A549 (cell line): ENCODE results near the gene RPL13A. TPM values are rescaled to one million over a fixed set of nuclear protein-coding genes. Genes with fewer than 3 reads are reported as not detected.

Experiments used
- ATAC-seq, 2 experiments: fragments of 200-7000 bp in 1 of 2; fragments of >200 bp in 1 of 2; cut with Nextera tagmentation in 1 of 2; cut with Tn5 transposase in 1 of 2; 3 replicates each; pipeline versions ENCODE4 v1.8.0 to v1.9.1; 2018 to 2020; ENCODE audit warnings: mild to moderate bottlenecking in 1 of 2, moderate library complexity in 1 of 2
- CTCF ChIA-PET: fragments of 300-600 bp; sonication (Branson Sonifier 250); formaldehyde crosslinking; extraction: SDS; loops from one replicate; lab custom pipeline; 2021; ENCODE audit warnings: antibody characterized with exemption, inconsistent platforms; lab: Yijun Ruan, JAX
- POLR2A ChIA-PET: fragments of 350-600 bp; formaldehyde crosslinking; extraction: SDS; loops from one replicate; lab custom pipeline; 2021; ENCODE audit warnings: antibody characterized with exemption, inconsistent platforms; lab: Yijun Ruan, JAX
- DNase-seq, 2 experiments: peaks; one replicate each; pipeline versions ENCODE4 v3.0.0 to v3.0.0-alpha.2; 2011 to 2016; ENCODE audit warnings: low read depth in 1 of 2, low spot score in 1 of 2
- FAIRE-seq: peaks from 2 replicates; lab custom pipeline; 2011; peaks lifted over from hg19 to GRCh38; lab: Jason Lieb, UNC
- H3K27ac ChIP-seq, 2 experiments: fragments of >200 bp; sonication (Bioruptor Twin); formaldehyde crosslinking; 3 replicates each; pipeline ENCODE4 v1.5.1; 2016 to 2017
- H3K4me1 ChIP-seq: fragments of >200 bp; sonication (Bioruptor Twin); formaldehyde crosslinking; 3 replicates; pipeline ENCODE4 v1.6.1; 2016
- H3K4me2 ChIP-seq: fragments of >200 bp; sonication (Bioruptor Twin); formaldehyde crosslinking; 3 replicates; pipeline ENCODE4 v1.6.1; 2016
- H3K4me3 ChIP-seq: fragments of >200 bp; sonication (Bioruptor Twin); formaldehyde crosslinking; 3 replicates; pipeline ENCODE4 v1.5.1; 2016
- H3K9me3 ChIP-seq: fragments of >200 bp; sonication (Bioruptor Twin); formaldehyde crosslinking; 3 replicates; pipeline ENCODE4 v1.6.1; 2016
- CEBPB ChIP-seq, 2 experiments: fragments of >200 bp in 1 of 2; sonication (Bioruptor Twin) in 1 of 2; formaldehyde crosslinking in 1 of 2; IDR thresholded peaks; 2 replicates each; pipeline ENCODE4 v1.6.1; 2012 to 2016
- EHMT2 ChIP-seq: fragments of 200-600 bp; sonication (generic); IDR thresholded peaks from 2 replicates; pipeline ENCODE4 v1.6.1; 2016; ENCODE audit warnings: antibody characterized with exemption, low read depth, mild to moderate bottlenecking, moderate library complexity
- EP300 ChIP-seq, 2 experiments: fragments of >200 bp; sonication (Bioruptor Twin); formaldehyde crosslinking; IDR thresholded peaks; 2 replicates in 1 of 2; 3 replicates in 1 of 2; pipeline ENCODE4 v1.6.1; 2016 to 2017
- FOSB ChIP-seq: fragments of 250-450 bp; sonication (Bioruptor Pico); IDR thresholded peaks from 2 replicates; pipeline ENCODE4 v1.5.0; 2020; ENCODE audit warnings: mild to moderate bottlenecking, moderate library complexity
- FOXS1 ChIP-seq: fragments of 250-450 bp; sonication (Bioruptor Pico); IDR thresholded peaks from 2 replicates; pipeline ENCODE4 v1.5.0; 2020; ENCODE audit warnings: mild to moderate bottlenecking, moderate library complexity
- HOXA7 ChIP-seq: fragments of 250-450 bp; sonication (Bioruptor Pico); IDR thresholded peaks from 2 replicates; pipeline ENCODE4 v1.5.0; 2020; ENCODE audit warnings: mild to moderate bottlenecking, moderate library complexity
- HOXB5 ChIP-seq: fragments of 250-450 bp; sonication (Bioruptor Pico); IDR thresholded peaks from 2 replicates; pipeline ENCODE4 v1.5.0; 2020; ENCODE audit warnings: mild to moderate bottlenecking, moderate library complexity
- MAFK ChIP-seq: fragments of 450-650 bp; IDR thresholded peaks from 2 replicates; pipeline ENCODE4 v1.6.1; 2014; ENCODE audit not compliant: partially characterized antibody
- NFE2L2 ChIP-seq: fragments of 150-350 bp; conservative IDR thresholded peaks from 2 replicates; pipeline ENCODE4 v1.6.1; 2014; ENCODE audit warnings: low read length
- NR3C1 ChIP-seq: fragments of >200 bp; sonication (Bioruptor Twin); formaldehyde crosslinking; IDR thresholded peaks from 3 replicates; pipeline ENCODE4 v1.6.1; 2017
- RAD21 ChIP-seq, 2 experiments: fragments of >200 bp in 1 of 2; sonication (Bioruptor Twin) in 1 of 2; formaldehyde crosslinking in 1 of 2; IDR thresholded peaks in 1 of 2; conservative IDR thresholded peaks in 1 of 2; 2 replicates in 1 of 2; 3 replicates in 1 of 2; pipeline ENCODE4 v1.6.1; 2012 to 2018; ENCODE audit warnings: inconsistent platforms in 1 of 2
- RCOR1 ChIP-seq: fragments of 150-350 bp; IDR thresholded peaks from 2 replicates; pipeline ENCODE4 v1.6.1; 2014; ENCODE audit warnings: antibody characterized with exemption, low read length, low read depth
- RFX5 ChIP-seq: fragments of 450-650 bp; IDR thresholded peaks from 2 replicates; pipeline ENCODE4 v1.7.1; 2014; ENCODE audit warnings: antibody characterized with exemption, mild to moderate bottlenecking, moderate library complexity
- TFCP2L1 ChIP-seq: fragments of 250-450 bp; sonication (Bioruptor Pico); IDR thresholded peaks from 2 replicates; pipeline ENCODE4 v1.5.0; 2021; ENCODE audit warnings: mild to moderate bottlenecking
- TP53 ChIP-seq: fragments of 250-450 bp; sonication (Bioruptor Pico); IDR thresholded peaks from 2 replicates; pipeline ENCODE4 v1.5.0; 2021; ENCODE audit warnings: mild to moderate bottlenecking, moderate library complexity
- ZC3H11A ChIP-seq: fragments of 450-650 bp; IDR thresholded peaks from 2 replicates; pipeline ENCODE4 v1.6.1; 2014; ENCODE audit warnings: antibody characterized with exemption, mild to moderate bottlenecking
- ZFP36 ChIP-seq: fragments of 450-650 bp; IDR thresholded peaks from 2 replicates; pipeline ENCODE4 v1.6.1; 2014; ENCODE audit warnings: borderline replicate concordance; ENCODE audit not compliant: partially characterized antibody
- ZNF302 ChIP-seq: fragments of 250-450 bp; sonication (Bioruptor Pico); IDR thresholded peaks from 2 replicates; pipeline ENCODE4 v1.9.0; 2021; ENCODE audit warnings: inconsistent platforms, mild to moderate bottlenecking, moderate library complexity
- WGBS: methylation state at CpG from one replicate; pipeline ENCODE4 v1.1.6; 2017; ENCODE audit errors: missing lambda C conversion rate; 5-methylcytosine and 5-hydroxymethylcytosine counted together
- polyA plus RNA-seq, 4 experiments: library from polyadenylated mRNA; depleted of rRNA in 3 of 4; stranded (reverse); fragments of >200 nt; fragmentation: RNase III in 1 of 4; extraction: RNeasy Plus Mini Kit Qiagen cat#74134 plus additional on column Dnase treatment in 1 of 4; gene quantifications; 2 replicates in 3 of 4; 3 replicates in 1 of 4; pipeline ENCODE4 v1.2.3, GENCODE V29; 2011 to 2017
- TF ChIP-seq, protein P1 (sequence below): fragments of 250-450 bp; sonication (Bioruptor Pico); IDR thresholded peaks from 2 replicates; pipeline ENCODE4 v1.5.0; 2020; ENCODE audit warnings: low read depth, mild to moderate bottlenecking, moderate library complexity

The RPL13A gene
- polyA plus RNA-seq, 2 of the 4 experiments (the other 2 are of a cell fraction): 3,595 to 5,410 TPM

DNA sequence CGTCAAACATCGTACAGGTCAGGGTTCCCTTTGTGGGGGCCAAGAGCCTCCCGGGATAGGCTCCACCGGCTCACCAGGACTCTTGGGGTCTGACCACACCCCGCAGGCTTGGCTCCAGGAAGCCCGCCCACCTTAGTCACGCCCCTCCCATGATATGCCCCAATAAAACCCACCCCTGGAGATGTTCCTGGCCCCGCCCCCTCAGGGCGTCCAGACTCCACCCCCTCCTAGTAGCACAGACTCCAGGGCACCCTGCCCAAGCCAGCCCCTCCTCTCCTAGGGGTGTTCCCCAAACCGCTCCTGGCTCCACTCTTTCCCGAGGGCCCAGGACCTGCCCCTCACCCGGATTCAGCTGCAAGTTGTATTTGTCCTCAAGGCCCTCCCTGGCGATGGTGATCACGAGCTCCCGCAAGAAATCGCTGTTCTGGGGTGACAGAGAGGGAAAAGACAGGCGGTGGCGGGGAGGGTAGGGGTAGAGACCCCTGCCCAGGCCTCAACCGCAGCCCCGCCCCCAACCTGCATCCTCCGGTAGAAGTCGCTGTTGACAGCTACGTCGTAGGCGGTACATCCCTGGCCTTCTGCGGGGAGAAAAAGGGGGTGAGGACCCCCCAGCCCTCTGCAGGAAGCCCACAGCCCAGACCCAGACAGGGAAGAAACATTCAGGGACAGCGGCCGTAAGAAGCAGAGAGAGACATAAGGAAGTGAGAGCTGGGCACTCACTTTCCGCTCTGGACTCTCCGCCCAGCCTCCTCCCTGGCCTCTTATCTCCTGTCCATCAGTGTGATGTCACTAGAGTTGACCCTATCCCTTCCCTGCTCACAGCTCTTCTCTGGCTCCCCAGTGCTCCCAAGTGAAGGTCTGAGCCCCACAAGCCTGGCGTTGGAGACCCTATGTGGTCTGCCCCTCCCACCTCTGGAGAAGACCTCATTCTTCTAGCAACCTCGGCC, 39.6 kb upstream of the RPL13A start:
- Histone ChIP-seq H3K9me3 (no peaks in the 10 kb centered on the region), H3K4me1 (peaks cover 10% of the 10 kb centered on the region), H3K27ac (no peak overlapping the region), H3K4me3 (no peak overlapping the region), H3K4me2 (no peak overlapping the region)
- TF ChIP-seq ZFP36 (no peak), ZNF302 (CRISPR knock-in tag) (no peak), ZC3H11A (no peak), FOSB (CRISPR knock-in tag) (no peak), RFX5 (no peak), FOXS1 (CRISPR knock-in tag) (no peak), NR3C1 (no peak), HOXA7 (no peak), TFCP2L1 (CRISPR knock-in tag) (no peak)
- TF ChIP-seq, protein P1, sequence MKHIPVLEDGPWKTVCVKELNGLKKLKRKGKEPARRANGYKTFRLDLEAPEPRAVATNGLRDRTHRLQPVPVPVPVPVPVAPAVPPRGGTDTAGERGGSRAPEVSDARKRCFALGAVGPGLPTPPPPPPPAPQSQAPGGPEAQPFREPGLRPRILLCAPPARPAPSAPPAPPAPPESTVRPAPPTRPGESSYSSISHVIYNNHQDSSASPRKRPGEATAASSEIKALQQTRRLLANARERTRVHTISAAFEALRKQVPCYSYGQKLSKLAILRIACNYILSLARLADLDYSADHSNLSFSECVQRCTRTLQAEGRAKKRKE (CRISPR knock-in tag): no peak
- POLR2A ChIA-PET: no interaction called here
- CTCF ChIA-PET: interaction anchor here (1.1 to 19.0 kb wide), 7 partner anchors 26 to 222 kb away, joined by 3 to 244 read pairs (median 10); partner anchors contain the start of genes FLT3LG and KASH5
- FAIRE-seq (no peak), DNase-seq (peak in 1 of 2 experiments; percentile 68), ATAC-seq (no peak)
- WGBS: 86% methylated on average over 30 of the region's 32 CpGs

DNA sequence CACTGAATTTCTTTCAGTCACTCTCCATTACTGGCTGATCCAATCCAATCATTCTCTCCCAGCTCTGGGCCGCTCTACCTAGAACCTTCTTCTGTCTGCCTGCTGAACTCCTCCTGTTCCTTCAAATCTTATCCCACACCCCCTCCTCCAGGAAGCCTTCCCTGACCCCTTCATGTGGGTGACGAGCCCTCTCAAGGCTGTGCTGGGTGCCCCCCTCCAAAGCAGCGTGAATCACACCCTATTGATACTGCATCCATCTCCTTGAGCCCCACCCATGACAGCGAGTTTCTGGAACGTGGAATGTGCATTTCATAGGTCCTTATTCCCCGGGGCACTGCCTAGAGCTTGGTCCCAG, 39.0 kb upstream of the RPL13A start:
- Histone ChIP-seq H3K27ac (no peak overlapping the region), H3K4me1 (peaks cover 10% of the 10 kb centered on the region), H3K9me3 (no peaks in the 10 kb centered on the region), H3K4me2 (no peak overlapping the region), H3K4me3 (no peak overlapping the region)
- 96% methylated on average over 6 of the region's 6 CpGs for WGBS
- ATAC-seq (no peak), FAIRE-seq (no peak), DNase-seq (no peak)
- POLR2A ChIA-PET: no interaction called here
- TF ChIP-seq RCOR1 (no peak), ZFP36 (peak; percentile 51)
- CTCF ChIA-PET: interaction anchor here (1.1 to 19.0 kb wide), 6 partner anchors 13 to 222 kb away, joined by 3 to 244 read pairs (median 10); partner anchors contain the start of genes FLT3LG and KASH5

DNA sequence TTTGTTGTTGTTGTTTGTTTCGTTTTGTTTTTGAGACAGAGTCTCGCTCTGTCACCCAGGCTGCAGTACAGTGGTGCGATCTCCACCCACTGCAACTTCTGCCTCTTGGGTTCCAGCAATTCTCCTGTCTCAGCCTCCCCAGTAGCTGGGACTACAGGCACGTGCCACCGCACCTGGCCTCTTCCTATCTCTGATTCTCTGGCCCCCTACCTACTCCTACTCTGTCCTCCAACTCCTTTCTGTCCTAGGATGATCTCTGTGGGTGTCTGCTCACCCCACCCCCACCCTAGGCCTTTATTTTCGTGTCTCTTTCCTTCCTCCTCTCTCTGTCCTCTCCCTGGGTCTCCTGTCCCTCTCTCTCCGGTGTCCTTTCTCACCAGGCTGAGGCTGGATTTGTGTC, 37.0 kb upstream of the RPL13A start:
- WGBS: 90% methylated on average over 7 of the region's 7 CpGs
- DNase-seq (no peak), FAIRE-seq (no peak), ATAC-seq (no peak)
- Histone ChIP-seq H3K4me1 (peaks cover 16% of the 10 kb centered on the region), H3K9me3 (no peaks in the 10 kb centered on the region), H3K27ac (peak overlapping the region in 1 of 2 experiments; percentile 89; a peak in 3 of 6 replicates), H3K4me2 (peak overlapping the region; percentile 73), H3K4me3 (peak overlapping the region; percentile 72)
- ChIA-PET CTCF (interaction anchor here (0.6 to 19.0 kb wide), 6 partner anchors 21 to 478 kb away, joined by 3 to 244 read pairs (median 48); partner anchors contain the start of genes FLT3LG, GFY and KASH5), POLR2A (interaction anchor here (0.7 kb wide), 1 partner anchor 44 kb away, joined by 3 read pairs; no protein-coding TSS in a partner anchor)
- TF ChIP-seq MAFK: no peak
- TF ChIP-seq HOXB5 (CRISPR knock-in tag): no peak
- no peak for TF ChIP-seq EHMT2
- no peak for TF ChIP-seq NFE2L2
- TF ChIP-seq TFCP2L1 (CRISPR knock-in tag): no peak
- TF ChIP-seq EP300 (IDR thresholded peaks at IDR 0.05): no peak
- TF ChIP-seq FOSB (CRISPR knock-in tag): no peak
- TF ChIP-seq FOXS1 (CRISPR knock-in tag): no peak
- TF ChIP-seq, protein P1 (CRISPR knock-in tag): no peak
- TF ChIP-seq RAD21 (conservative IDR thresholded peaks at IDR 0.05 in 1 of 2, IDR thresholded peaks at IDR 0.05 in 1 of 2): no peak
- TF ChIP-seq ZC3H11A: no peak
- TF ChIP-seq TP53: no peak
- no peak for TF ChIP-seq CEBPB (IDR thresholded peaks at IDR 0.05)
